Vagina (tissue), 2 donors: ENCODE data around the gene POTEJ.
"Not testable (repeated sequence)": the region's sequence is repeated elsewhere in the genome, so short reads cannot be mapped to it uniquely, and the experiment has no call there.

Experiments used
- POLR2A ChIP-seq, 2 donors: fragments of 450-650 bp; IDR thresholded peaks; one replicate each; pipeline ENCODE4 v1.6.1; 2017; ENCODE audit warnings: antibody characterized with exemption in 2 of 2, mild to moderate bottlenecking in 2 of 2, moderate library complexity in 2 of 2
- POLR2AphosphoS5 ChIP-seq, 2 donors: sonication (generic); formaldehyde crosslinking; IDR thresholded peaks; one replicate each; pipeline ENCODE4 v1.9.0; 2017; ENCODE audit warnings: antibody characterized with exemption in 2 of 2, mild to moderate bottlenecking in 2 of 2, low read depth in 1 of 2; ENCODE audit not compliant: insufficient read depth in 1 of 2
- TF ChIP-seq, protein P1 (sequence below), 3 experiments: fragments of 450-650 bp in 2 of 3; fragments of 200-600 bp in 1 of 3; sonication (generic) in 1 of 3; IDR thresholded peaks; one replicate each; pipeline ENCODE4 v1.5.1; 2017 to 2019; ENCODE audit warnings: antibody characterized with exemption in 3 of 3, mild to moderate bottlenecking in 2 of 3, moderate library complexity in 2 of 3

DNA sequence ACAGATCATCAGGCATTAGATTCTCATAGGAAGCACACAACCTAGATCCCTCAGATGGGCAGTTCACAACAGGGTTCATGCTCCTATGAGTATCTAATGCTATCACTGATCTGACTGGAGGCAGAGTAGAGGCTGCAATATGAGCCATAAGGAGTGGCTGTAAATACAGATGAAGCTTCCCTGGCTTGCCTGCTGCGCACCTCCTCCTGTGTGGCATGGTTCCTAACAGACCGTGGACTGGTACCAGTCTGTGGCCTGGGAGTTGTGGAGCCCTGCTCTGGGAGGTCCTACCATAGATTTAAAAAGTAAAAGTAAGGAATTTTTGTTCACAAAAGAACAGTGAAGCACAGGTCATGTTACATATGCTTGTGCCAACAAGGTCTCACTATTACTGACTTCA, 27.7 kb downstream of the POTEJ start:
- TF ChIP-seq, protein P1, sequence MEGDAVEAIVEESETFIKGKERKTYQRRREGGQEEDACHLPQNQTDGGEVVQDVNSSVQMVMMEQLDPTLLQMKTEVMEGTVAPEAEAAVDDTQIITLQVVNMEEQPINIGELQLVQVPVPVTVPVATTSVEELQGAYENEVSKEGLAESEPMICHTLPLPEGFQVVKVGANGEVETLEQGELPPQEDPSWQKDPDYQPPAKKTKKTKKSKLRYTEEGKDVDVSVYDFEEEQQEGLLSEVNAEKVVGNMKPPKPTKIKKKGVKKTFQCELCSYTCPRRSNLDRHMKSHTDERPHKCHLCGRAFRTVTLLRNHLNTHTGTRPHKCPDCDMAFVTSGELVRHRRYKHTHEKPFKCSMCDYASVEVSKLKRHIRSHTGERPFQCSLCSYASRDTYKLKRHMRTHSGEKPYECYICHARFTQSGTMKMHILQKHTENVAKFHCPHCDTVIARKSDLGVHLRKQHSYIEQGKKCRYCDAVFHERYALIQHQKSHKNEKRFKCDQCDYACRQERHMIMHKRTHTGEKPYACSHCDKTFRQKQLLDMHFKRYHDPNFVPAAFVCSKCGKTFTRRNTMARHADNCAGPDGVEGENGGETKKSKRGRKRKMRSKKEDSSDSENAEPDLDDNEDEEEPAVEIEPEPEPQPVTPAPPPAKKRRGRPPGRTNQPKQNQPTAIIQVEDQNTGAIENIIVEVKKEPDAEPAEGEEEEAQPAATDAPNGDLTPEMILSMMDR (IDR thresholded peaks at IDR 0.05): not testable (repeated sequence)
- not testable (repeated sequence) for TF ChIP-seq POLR2AphosphoS5 (IDR thresholded peaks at IDR 0.05; ENCODE audit: insufficient read depth in 1 of 2, low read depth in 1 of 2); POLR2A (IDR thresholded peaks at IDR 0.05)
